BJ (cell line): ENCODE results near the gene BRINP2. TPM values are rescaled to one million over a fixed set of nuclear protein-coding genes. Genes with fewer than 3 reads are reported as not detected.

Source experiments
- CTCF ChIA-PET: fragments of 350-600 bp; formaldehyde crosslinking; extraction: SDS; loops from one replicate; lab custom pipeline; 2021; ENCODE audit warnings: antibody characterized with exemption, inconsistent platforms; lab: Yijun Ruan, JAX
- POLR2A ChIA-PET: fragments of 300-600 bp; sonication (Branson Sonifier 250); formaldehyde crosslinking; extraction: SDS; loops from one replicate; lab custom pipeline; 2021; ENCODE audit warnings: antibody characterized with exemption; lab: Charles Lee
- DNase-seq: peaks from one replicate; pipeline ENCODE4 v3.0.0-alpha.2; 2011; ENCODE audit warnings: low read depth
- H3K27me3 ChIP-seq: 2 replicates; pipeline ENCODE4 v1.6.0; 2011; ENCODE audit warnings: low read length; ENCODE audit not compliant: control insufficient read depth, insufficient read depth
- H3K36me3 ChIP-seq: 2 replicates; pipeline ENCODE4 v1.5.1; 2011; ENCODE audit warnings: low read length; ENCODE audit not compliant: control insufficient read depth, insufficient read depth
- H3K4me3 ChIP-seq: 2 replicates; pipeline ENCODE4 v1.5.1; 2011; ENCODE audit warnings: low read depth, mild to moderate bottlenecking, control low read depth, low read length
- polyA plus RNA-seq: library from polyadenylated mRNA; depleted of rRNA; stranded (reverse); fragments of >200 nt; gene quantifications from 2 replicates; pipeline ENCODE4 v1.2.3, GENCODE V29; 2011
- TF ChIP-seq, protein P1 (sequence below): IDR thresholded peaks from 2 replicates; pipeline ENCODE4 v1.5.1; 2011; ENCODE audit warnings: low read depth, mild to moderate bottlenecking, control low read depth, inconsistent platforms, low read length, moderate library complexity; ENCODE audit not compliant: insufficient read depth

The BRINP2 gene
- polyA plus RNA-seq, 1 experiment = 0.02 TPM

DNA sequence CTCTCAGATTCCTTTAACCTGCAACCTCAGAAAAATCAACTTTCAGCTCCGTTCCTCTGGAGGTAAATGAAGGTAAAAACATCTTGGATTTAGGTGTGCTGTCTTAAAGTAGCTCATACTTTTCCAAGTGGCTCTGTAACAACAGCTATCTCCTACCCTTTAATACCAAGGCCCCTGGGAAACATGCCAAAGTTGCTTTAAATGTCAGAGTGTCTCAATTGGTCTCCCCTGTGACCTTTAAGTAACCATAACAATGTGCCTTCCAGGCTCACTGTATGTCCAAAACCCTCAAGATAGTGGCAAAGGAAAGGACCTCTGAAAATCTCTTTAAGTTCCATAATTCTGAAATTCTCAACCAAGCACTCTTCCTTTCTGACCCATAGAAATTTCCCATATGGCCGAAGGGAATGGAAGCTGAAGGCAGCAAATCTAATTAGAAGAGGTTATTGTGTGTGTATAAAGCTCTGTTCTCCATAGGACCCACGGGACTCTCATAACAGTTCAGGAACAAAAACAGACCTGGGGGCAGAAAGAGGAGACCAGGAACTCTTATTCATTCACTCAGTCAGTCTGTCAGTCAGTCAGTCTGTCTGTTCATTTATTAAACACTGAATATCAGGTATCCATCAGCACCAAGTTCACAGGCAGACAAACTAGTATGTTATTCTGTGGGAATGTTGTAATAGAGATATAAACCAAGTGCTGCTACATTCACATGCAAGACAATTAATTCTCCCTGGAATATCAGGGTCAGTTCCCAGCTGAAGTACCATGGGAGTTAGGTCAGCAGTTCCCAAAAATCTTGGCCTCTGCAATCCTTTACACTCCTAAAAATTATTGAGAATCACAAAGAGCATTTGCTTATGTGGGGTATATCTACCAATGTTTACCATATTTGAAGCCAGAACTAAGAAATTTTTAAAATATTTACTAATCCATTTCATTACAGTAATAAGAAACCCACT, 25.4 kb upstream of the BRINP2 start:
- POLR2A ChIA-PET = no interaction called here
- CTCF ChIA-PET = no interaction called here
- TF ChIP-seq, protein P1, sequence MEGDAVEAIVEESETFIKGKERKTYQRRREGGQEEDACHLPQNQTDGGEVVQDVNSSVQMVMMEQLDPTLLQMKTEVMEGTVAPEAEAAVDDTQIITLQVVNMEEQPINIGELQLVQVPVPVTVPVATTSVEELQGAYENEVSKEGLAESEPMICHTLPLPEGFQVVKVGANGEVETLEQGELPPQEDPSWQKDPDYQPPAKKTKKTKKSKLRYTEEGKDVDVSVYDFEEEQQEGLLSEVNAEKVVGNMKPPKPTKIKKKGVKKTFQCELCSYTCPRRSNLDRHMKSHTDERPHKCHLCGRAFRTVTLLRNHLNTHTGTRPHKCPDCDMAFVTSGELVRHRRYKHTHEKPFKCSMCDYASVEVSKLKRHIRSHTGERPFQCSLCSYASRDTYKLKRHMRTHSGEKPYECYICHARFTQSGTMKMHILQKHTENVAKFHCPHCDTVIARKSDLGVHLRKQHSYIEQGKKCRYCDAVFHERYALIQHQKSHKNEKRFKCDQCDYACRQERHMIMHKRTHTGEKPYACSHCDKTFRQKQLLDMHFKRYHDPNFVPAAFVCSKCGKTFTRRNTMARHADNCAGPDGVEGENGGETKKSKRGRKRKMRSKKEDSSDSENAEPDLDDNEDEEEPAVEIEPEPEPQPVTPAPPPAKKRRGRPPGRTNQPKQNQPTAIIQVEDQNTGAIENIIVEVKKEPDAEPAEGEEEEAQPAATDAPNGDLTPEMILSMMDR = no peak
- no peak overlapping the region for H3K4me3 ChIP-seq
- no peaks in the 10 kb centered on the region for H3K36me3 ChIP-seq
- DNase-seq = no peak
- no peaks in the 10 kb centered on the region for H3K27me3 ChIP-seq

- H3K4me3 ChIP-seq = no peak overlapping the region
- CTCF ChIA-PET = no interaction called here
- TF ChIP-seq, protein P1 = no peak
- POLR2A ChIA-PET = no interaction called here
- H3K27me3 ChIP-seq = no peaks in the 10 kb centered on the region
- no peak for DNase-seq
- no peaks in the 10 kb centered on the region for H3K36me3 ChIP-seq
Measured at GRCh38 chr1:177146499-177146898, 24.3 kb upstream of the BRINP2 start.

DNA sequence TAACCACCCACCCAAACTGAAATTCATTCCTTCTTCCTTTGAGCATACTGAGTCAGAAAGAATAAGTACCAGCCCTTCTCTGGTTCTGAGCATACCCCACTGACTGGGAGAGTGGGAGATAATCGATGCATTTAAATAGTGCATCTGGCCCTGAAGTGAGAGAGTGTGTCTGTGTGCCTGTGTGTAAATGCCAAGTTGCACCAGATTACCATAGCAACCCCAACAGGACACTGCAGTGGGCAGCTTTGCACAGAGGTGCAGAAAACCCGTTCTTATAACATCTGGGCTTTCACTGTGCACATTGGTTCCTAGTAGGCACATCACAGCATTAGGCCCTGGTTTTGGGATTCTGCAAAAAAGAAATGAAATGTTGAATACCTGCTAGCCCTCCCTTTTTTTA, 8.5 kb upstream of the BRINP2 start:
- no peak overlapping the region for H3K4me3 ChIP-seq
- peaks cover 17% of the 10 kb centered on the region for H3K27me3 ChIP-seq
- no peak for DNase-seq
- TF ChIP-seq, protein P1 = no peak
- H3K36me3 ChIP-seq = no peaks in the 10 kb centered on the region
- POLR2A ChIA-PET = no interaction called here
- CTCF ChIA-PET = interaction anchor here (1.0 kb wide), 1 partner anchor 20 kb away, joined by 3 read pairs; no protein-coding TSS in a partner anchor

DNA sequence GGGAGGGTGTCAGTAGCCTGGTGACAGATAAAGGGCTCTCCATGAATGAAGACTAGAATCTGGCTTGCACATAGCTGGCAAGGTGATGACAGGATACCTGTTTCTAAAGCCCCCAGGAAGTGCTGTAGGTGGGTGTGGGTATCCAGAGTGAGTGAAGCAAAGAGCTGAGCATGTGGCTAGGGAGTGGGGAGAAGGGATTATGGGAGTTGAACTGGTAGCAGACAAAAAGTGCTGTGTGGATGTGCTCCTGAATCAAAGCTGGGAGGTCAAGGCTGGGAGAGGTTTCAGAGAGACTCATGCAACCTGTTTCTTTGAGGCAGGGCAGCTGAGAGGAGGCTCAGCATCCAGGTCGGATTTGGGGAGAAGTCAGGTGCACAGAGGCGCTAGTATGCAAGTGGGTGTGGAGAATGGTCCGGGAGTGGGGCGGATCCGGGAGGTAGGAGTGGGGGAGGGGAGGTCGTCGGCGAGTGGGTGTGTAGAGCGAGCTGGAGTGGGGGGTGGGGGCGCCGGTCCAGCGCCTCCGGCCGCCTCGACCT, 6.8 kb upstream of the BRINP2 start:
- TF ChIP-seq, protein P1 = no peak
- no peak for DNase-seq
- peak overlapping the region; percentile 31; the same call in 1 of the 2 replicates for H3K4me3 ChIP-seq
- H3K36me3 ChIP-seq = no peaks in the 10 kb centered on the region
- peaks cover 17% of the 10 kb centered on the region for H3K27me3 ChIP-seq
- ChIA-PET POLR2A (no interaction called here), CTCF (interaction anchor here (0.8 kb wide), 1 partner anchor 266 kb away, joined by 3 read pairs; no protein-coding TSS in a partner anchor)
